Stimulated activated naive CD8-positive, alpha-beta T cell treated with anti-CD3 and anti-CD28 coated beads, Interleukin-15, Interleukin-2, amounts not matched to agents 100 U/mL and 50 U/mL, for 24 hours (primary cell): ENCODE measurements around the gene CUEDC1.

Experiments
- ATAC-seq: fragments of 150-1000 bp; cut with Tn5 transposase; one replicate; pipeline ENCODE4 v1.10.0; 2021
- DNase-seq: peaks from one replicate; pipeline ENCODE4 v3.0.0; 2021

CUEDC1 gene

DNA sequence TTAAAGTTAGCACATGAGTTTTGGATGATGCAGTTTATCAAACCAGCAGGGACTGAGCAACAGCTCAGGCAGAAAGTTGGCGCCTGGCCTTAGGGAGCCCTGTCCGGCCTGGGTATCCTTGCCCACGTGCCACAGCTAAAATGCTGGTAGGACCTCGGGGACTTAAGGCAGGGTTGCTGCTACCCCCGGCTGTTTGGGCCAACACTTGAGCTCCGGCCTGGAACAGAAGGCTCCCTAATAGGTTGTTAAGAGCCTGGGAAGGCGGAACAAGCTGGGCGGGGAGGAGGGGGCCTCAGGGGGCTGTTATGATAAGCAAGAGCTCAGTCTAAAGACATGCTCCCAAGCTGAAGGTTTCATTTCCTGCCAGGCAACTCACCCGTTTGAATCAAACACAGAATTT lies 39.7 kb downstream of the CUEDC1 start:
- DNase-seq (no peak), ATAC-seq (no peak)

DNA sequence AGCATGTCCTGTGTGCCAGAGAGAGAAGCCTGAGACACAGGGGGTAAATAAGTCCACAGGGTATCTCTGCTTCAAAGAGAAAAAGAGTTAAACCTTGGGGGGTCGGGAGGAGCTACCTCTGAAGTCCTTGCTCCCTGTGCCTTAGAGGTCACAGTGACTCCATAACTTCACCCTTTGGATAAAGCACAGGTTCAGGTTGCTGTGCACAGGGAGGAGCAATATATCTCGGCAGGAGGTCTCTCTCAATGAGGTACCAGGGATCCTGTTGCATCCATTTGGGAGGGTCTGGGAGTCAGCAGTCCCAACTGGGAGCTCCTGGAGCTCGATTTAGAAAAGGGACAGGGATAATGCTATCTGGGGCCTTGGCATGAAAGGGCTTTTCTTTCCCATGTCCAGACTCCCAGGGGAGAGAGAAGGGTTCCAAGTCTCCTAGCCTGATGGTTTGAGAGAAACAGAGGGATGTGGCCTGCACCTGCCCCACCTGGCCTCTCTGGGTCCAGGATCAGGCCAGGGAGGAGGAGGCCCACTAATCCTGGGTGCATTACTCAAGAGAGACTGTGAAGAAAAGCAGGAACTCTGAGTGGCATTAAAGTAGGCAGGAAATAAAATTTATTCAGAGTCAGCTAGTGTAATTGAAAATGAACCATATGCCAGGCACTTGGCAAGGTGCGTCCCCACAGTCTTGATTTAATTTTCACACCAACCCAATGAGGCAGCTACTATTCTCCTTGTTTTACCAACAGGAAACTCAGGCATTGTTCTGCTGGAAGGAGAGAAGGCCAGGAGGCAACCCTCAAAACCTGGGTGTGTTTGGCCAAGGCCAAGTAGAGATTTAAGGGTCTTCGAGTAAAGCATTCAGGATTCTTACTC lies 40.7 kb downstream of the CUEDC1 start:
- ATAC-seq (no peak), DNase-seq (no peak)

DNA sequence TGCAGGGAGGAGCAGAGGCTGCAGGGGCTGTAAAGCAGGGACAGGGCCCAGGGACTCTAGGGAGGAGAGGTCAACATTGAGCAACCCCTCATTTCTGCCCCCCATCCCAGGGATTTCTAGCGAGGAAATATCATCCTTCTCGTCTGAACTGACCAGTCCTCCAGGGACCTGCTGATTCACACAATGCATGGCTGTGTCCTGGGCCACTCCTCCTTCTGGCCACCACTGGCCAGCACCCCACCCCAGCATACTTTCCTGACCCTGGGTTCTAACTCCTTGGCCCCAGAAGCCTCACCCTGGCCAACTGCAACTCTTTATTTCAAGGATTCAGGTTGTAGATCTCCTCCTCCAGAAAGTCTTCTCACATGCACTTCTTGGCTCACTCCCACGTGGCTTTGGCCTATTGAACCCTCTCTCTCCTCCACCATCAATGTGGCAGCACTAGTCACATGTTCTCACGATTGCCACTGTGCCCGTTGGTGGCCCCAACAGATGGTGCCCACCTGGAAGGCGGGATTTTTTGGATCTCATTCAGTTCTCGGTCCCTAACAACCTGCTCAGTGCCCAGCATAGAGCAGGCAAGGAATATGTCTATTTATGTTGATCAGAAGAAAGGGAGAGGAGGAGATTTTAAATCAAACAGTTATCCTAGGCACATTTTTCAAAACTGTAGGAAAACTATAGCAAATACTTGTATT lies 41.5 kb downstream of the CUEDC1 start:
- DNase-seq = no peak

DNA sequence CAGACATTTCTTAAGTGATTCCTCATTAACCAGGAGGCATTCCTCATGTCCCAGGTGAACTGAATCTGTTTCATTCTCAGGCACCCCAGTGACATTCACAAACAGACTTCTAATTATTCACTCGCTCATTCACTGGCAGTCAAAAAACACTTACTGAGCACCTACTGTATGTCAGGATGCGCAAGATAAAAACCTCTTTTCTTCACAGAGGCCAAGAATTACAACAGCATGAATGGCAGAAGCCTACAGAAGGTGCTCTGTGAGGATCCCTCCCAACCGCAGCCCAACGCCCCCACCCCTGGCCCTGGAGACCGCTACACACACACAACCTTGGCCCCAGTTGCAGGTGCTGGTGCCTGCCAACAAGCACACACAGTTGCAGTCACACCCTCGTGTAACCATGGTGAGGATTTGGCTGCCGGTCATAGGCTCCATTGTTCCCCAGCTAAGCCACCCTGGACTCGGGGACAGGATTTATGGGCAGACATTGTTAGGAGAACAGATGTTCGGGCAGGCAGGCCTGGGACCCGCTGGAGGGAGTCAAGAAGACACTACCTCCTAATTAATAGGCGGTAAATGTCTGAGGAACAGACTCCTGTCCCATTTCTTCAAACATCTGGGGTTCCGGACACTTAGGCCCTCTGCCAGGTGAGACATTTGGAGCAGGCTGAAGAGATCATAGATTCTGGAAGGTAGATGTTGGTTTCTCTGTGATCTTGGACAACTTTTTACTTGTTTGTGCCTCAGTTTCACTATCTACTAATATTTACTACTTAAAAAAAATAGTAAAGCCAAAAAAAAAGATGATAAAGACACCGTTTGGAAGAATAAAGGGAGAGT lies 43.2 kb downstream of the CUEDC1 start:
- DNase-seq = no peak
- ATAC-seq = no peak

More for the DNA sequence above, 41.5 kb downstream of the CUEDC1 start:
- no peak for ATAC-seq

DNA sequence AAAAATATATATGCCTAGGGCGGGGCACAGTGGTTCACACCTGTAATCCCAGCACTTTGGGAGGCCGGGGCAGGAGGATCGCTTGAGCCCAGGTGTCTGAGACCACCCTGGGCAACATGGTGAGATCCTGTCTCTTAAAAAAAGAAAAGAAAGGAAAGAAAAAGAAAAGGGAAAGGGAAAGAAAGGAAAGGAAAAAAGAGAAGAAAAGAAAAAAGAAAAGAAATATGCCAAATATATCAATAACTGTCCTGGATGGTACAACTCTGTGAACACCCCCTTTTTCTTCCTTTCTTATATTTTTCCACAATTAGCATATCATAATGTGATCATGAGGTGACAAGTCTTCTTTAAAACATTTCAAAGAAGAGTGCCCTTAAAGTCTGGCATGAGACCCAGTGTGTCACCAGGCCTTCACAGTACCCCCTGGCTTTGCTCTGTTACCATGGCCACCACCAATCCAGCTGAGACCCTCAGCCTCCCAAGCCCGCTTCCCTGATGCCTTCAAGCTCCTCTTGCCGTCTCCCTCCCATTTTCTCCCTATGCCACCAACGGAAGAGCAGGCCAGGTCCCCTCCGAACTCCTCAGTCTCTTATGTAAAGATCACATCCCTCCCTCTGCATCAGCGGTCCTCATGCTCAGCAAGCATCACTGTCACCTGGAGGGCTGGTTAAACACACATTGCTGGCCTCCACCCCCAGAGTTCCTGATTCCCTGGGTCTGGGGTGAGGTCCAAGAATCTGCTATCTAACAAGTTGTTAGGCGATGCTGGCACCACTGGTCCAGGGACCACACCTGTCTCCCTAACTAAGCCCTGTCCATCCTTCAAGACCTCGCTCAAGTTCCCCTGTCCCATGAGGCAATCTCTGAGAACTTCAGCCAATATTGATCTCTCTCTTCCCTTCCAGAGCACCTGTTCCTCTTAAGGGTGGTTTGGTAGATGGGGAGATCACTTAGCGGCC lies 44.5 kb downstream of the CUEDC1 start:
- ATAC-seq (no peak), DNase-seq (no peak)

DNA sequence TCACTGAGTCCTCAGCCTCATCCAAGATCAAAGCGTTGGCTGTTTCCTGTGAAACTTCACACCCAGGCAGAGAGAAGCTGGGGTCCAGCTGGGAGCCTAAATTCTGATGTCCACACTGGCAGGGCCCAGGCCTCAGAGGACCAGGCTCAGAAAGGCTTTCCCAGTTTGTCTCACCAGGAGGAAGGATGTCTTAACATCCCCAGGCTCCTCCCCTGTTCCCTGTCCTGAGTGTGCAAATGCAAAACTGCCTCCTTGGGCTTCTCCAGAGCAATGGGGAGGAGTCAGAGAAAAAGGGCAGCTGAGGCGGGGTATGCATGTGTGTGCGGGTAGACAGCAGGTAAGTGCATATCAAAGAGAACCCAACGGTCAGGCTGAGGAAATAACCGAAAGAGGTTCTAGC lies 45.7 kb downstream of the CUEDC1 start:
- no peak for DNase-seq
- ATAC-seq = no peak

DNA sequence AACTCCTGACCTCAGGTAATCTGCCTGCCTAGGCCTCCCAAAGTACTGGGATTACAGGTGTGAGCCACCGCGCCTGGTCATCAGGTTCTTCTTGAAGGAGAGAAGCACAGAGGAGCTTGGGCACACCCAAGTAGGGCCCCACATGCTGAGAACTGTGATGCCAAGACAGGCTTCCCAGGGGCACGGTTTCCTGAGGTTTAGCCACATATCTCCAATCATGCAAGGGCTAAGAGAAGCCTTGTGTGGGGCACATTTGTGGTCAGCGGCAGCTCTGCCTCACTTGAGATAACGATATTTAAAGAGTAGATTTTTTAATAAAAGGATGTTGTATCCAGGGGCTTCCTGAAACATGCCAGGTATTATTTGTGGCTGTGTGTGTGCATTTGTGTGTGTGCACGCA lies 46.9 kb downstream of the CUEDC1 start:
- no peak for DNase-seq
- no peak for ATAC-seq

DNA sequence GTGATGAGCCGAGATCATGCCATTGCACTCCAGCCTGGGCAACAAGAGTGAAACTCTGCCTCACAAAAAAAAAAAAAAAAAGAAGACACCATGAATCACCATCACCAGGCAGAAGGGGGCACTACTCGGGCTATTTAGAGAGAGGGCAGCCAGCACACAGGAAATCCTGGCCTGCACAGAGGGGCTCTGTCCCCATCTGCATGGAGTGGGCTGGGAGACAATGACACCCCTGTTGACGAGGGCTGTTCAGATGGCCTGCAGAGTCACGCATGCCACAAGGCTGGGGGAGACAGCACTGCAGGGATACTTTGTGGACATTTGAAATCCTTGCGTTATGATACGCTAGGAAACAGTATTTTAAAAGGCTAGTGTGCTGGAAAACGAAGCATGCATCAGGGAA lies 48.3 kb downstream of the CUEDC1 start:
- ATAC-seq (no peak), DNase-seq (no peak)

DNA sequence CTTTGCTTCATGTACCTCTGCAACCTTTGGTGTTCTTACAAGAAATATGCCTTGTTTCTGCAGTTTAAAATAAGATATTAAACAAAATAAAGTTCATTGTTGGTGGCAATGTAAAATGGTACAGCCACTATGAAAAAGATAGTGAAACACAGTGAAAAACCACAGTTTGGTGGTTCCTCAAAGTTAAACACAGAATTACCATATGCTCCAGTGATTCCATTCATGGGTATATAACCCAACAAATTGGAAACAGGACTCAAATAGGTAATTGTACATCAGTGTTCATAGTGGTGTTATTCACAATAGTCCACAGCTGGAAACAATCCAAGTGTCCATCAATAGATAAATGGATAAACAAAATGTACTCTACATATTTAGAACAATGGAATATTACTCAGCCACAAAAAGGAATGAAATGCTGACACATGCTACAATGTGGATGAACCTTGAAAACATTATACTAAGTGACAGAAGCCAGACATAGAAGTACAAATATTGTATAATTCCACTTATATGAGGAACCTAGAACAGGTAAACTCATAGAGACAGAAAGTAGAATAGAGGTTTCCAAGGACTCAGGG lies 49.2 kb downstream of the CUEDC1 start:
- ATAC-seq (no peak), DNase-seq (no peak)

DNA sequence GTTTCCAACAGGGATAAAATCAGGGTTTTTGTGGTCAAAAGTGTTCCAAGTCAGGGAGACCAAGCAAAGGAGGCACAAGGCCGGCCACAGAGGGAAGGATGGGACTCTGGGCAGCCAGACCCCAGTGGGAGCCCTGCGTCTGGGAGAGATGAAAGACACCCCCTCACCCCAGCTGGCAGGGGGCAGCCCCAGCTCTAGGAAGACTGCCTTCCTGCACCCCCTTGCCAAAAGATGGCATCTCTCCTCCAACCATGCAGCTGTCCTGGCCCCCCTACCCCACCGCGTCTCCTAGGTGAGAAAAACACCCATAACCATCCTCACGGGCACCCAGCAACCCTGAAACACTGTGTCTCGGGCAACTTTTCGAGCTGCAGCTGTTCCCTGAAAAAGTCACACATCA lies 51.3 kb downstream of the CUEDC1 start:
- ATAC-seq = no peak
- no peak for DNase-seq

DNA sequence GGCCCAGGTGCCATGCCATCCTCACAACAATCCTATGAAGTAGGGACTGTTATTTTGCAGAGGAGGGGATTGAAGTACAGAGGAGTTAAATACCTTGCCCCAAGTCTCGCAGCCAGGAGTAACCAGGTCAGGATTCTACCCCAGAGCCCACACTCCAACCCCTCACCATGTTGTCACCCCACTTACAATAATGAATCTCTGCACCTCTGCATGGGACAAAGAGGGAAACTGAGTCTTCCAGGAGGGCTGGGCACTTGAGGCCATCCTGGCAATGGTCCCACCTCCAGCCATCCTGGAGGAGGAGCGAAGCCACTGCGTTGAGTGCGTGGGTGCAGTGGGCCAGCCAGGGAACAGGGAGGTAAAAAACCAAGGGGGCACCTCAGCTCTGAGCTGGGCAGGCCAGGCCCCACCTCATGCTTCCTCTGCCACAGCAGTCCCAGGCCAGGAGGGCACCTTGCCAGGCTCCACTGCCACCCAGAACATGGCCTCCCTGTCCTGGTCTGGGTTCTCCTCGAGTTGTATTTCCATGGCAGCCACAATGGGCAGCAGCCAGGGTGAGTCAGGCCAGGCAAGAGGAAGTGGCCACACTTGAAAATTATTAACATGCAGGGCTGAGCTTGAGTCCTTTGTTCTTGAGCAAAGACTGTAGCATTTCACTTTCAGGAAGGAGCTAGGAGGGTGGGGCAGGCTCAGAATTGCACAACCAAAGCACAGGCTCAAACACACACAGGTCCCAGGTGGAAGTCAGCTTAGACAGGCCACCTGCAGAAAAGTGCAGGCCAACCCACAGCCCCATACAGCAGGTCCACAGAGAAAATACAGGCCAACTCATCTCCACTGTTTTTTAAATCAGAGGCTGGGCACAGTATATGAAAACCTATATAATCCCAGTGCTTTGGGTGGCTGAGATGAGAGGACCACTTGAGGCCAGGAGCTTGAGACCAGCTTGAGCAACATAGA lies 52.1 kb downstream of the CUEDC1 start:
- DNase-seq = no peak
- peak; percentile 24 for ATAC-seq

DNA sequence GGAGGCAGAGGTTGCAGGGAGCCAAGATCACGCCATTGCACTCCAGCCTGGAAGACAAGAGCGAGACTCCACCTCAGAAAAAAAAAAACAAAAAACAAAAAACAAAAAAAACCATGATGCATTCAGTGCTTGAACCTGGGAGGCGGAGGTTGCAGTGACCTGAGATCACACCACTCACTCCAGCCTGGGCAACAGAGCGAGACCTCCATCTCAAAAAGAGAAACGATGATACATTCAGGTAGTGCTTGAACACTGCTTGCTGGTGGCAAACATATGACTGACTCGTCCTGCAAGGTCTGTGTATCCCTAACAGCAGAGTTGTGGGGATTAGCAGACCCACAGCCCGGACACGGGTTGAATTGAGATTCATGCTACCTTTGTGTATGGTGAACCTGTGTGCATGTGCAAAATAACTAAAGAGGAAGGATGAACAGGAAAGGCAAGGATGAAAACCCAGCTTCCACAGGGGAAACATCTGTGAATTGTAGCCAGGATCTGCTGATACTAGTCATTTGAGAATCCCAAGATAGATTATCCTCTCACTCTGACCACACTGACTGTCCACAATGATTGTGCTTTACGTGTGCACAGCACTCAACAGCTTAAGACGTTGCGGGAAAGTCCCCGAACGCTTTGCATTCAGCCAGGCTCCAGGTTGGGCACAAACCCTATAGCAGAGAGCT lies 53.0 kb downstream of the CUEDC1 start:
- no peak for ATAC-seq
- no peak for DNase-seq

DNA sequence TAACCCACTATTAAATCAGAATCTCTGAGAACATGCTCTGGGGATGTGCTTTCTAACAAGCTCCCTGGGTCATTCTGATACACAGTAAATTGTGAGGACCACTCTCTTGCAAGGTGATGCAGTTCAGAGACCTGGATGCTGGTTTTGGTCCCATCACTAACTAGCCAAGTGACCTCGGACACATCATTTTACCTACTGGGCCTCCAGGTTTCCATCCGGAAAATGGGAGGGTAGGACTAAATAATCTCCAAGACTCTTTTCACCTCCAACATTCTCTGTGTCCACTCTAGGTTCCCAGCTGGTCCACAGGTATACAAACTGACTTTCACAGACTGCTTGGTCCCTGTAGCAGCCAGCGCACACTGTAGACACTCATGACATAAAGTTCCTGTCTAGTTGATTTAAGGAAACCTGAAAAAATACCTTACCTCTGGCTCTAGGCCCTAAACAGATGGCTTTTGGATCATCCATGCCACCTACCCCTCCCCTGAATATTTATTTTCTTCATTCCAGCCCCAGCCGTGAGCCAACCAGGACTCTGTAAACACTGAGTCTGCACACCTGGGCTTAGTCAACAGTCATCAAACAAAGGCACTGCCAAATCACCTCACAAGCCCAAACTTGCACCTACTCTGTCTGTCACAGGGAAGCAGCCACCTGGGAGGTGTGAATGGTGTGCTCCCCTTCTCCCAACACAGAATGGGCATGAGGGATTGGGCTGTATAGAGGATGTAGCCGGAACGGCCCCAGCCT lies 54.0 kb downstream of the CUEDC1 start:
- DNase-seq (no peak), ATAC-seq (no peak)

DNA sequence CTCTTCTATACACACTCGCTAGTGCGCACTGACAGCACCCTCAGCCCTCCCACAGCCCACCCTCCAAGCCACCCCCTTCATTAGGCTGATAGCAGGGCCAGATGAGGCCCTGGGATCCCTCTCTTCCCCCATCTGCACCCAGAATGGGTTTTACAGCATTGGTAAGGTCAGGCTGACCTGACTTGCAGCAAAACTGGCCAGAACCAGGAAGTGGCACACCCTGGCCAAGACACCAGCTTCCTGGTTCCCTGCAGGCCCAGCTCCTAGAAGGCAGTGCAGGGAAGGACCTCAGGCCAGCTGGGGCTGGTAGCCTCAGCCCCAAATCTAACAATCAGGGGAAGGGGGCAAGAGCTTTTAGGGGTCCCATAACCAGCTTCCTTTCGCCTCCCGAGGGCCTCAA lies 55.4 kb downstream of the CUEDC1 start:
- DNase-seq (no peak), ATAC-seq (no peak)

DNA sequence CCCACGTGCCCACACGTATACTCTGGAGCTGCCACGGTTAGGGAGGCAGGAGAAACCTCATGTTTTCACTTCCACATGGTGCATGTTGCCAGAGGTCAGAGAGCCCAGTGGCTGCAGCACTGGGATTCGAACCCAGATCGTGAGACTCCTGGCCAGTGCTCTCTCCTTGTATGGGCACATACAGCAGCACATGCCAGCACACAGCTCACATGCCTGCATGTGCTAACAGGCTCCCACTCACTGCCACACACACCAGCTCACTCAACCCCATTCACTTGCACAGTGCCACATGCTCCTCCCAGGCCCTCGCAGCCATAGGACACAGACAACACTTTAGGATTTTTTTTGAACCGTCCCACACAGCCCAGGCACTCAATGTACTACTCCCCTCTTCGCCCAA lies 55.8 kb downstream of the CUEDC1 start:
- ATAC-seq = no peak

DNA sequence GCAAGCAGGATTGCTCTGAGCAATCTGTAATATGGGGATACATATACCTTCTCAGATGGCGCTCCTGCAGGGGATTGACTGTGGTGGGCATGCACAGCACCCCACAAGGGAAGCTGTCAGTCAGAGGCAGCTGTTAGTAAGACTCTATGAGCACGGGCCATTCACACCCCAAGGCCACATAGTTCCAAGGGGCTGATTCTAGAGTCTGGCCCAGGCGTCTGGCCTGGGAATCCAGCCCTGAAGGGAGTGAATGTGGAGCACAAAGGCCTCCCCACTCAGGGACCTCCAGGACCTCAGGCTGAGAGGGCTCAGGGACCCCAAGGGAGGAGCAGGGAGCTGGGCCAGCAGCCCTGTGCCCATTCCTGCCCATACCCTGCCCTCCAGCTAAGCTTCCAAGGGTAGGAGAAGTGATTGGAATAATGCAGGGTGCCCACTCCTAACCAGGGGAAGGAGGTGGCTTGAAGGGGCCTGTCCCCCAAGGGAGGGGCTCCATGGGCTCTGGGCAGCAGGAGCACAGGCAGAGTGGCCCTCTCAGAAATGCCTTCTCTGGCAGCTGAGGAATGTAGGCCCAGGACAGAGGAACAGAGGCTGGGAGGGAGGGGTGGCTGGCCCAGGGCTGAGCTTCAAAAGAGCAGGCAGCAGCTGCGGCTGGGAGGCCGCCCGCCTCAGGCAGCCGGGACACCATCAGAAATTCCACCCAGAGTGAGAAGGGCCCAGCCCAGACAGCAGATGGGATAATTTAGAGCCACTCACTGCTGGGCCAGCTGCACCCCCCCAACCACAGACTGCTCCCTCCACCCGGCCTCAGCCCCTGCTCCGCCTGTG lies 56.5 kb downstream of the CUEDC1 start:
- peak; percentile 6 for ATAC-seq
- DNase-seq = no peak

More for the DNA sequence above, 55.8 kb downstream of the CUEDC1 start:
- no peak for DNase-seq

DNA sequence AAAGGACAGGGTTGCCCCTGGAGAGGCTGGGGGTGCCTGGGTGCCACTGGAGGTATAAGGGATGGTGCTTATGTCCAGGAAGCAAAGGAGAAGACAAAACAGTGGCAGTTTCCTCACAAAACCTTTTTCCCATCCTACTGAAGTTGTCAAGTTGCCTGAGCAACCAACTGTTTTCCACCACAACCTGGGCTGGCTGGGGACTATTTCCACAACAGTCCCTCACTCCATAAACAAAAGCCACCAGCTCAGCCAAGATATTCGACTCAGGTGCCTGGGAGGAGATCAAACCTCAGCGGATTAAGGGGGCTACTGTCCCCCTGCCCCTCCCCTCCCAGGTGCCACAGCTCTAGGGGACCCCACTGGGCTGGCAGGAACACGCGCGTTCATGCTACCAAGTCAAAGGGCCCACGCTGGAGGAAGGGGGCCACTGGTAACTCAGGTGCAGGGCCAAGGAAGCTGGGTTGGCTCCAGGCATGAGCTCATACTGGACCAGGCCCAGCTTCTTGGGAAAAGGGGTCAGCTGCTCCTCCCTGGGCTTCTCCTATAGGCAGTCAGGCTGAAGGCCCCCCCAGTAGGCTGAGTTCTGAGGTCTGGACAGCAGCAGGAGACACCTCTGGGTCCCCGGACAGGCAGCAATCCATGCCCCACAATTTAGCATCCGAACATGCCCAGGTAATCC lies 59.7 kb downstream of the CUEDC1 start:
- no peak for ATAC-seq

More for the DNA sequence above, 59.7 kb downstream of the CUEDC1 start:
- DNase-seq = no peak
